Activated CD8-positive, alpha-beta T cell treated with anti-CD3 and anti-CD28 coated beads, Interleukin-2, amount 10 ng/mL, durations not matched to agents 7 days and 5 days (primary cell): ENCODE results near the gene PLPPR4. TPM values are rescaled to one million over a fixed set of nuclear protein-coding genes. Genes with fewer than 3 reads are reported as not detected.

Source experiments
- ATAC-seq: fragments of 150-1000 bp; cut with Tn5 transposase; one replicate; pipeline ENCODE4 v1.10.0; 2021; ENCODE audit warnings: moderate library complexity
- CTCF ChIA-PET: fragments of 350-600 bp; sonication (Branson Sonifier 250); formaldehyde crosslinking; loops from one replicate; lab custom pipeline; 2021; ENCODE audit warnings: antibody characterized with exemption; lab: Charles Lee
- POLR2A ChIA-PET: fragments of 350-600 bp; sonication (Branson Sonifier 250); formaldehyde crosslinking; loops from one replicate; lab custom pipeline; 2021; ENCODE audit warnings: antibody characterized with exemption; lab: Charles Lee
- DNase-seq: peaks from one replicate; pipeline ENCODE4 v3.0.0-alpha.2; 2020
- H3K27ac Mint-ChIP-seq: one replicate; pipeline ENCODE4 v1.8.0; 2021; ENCODE audit warnings: mild to moderate bottlenecking, mixed read lengths
- H3K27me3 Mint-ChIP-seq: one replicate; pipeline ENCODE4 v1.8.0; 2021; ENCODE audit warnings: low read depth, mixed read lengths
- H3K36me3 Mint-ChIP-seq: one replicate; pipeline ENCODE4 v1.8.0; 2021; ENCODE audit warnings: low read depth, mixed read lengths
- H3K4me1 Mint-ChIP-seq: one replicate; pipeline ENCODE4 v1.8.0; 2021; ENCODE audit warnings: low read depth, mixed read lengths
- H3K4me3 Mint-ChIP-seq: one replicate; pipeline ENCODE4 v1.8.0; 2021; ENCODE audit warnings: mild to moderate bottlenecking, mixed read lengths
- H3K9me3 Mint-ChIP-seq: one replicate; pipeline ENCODE4 v1.8.0; 2022; ENCODE audit warnings: mixed read lengths; ENCODE audit not compliant: insufficient read depth
- total RNA-seq, 2 experiments: library from RNA; stranded (reverse); gene quantifications; one replicate each; pipeline ENCODE4 v1.2.3, GENCODE V29; 2021

The PLPPR4 gene
- total RNA-seq, 2 experiments from 2014 or later, result not detected

- DNase-seq, result no peak
- ATAC-seq, result no peak
- no peaks in the 10 kb centered on the region for H3K9me3 Mint-ChIP-seq
- H3K27me3 Mint-ChIP-seq, result no peaks in the 10 kb centered on the region
- POLR2A ChIA-PET, result no interaction called here
- no peak overlapping the region for H3K27ac Mint-ChIP-seq
- no peak overlapping the region for H3K4me3 Mint-ChIP-seq
- CTCF ChIA-PET, result no interaction called here
- no peaks in the 10 kb centered on the region for H3K4me1 Mint-ChIP-seq
- H3K36me3 Mint-ChIP-seq, result no peaks in the 10 kb centered on the region
These were observed 51.0 kb downstream of the PLPPR4 start for GRCh38 chr1:99315305-99315704.

DNA sequence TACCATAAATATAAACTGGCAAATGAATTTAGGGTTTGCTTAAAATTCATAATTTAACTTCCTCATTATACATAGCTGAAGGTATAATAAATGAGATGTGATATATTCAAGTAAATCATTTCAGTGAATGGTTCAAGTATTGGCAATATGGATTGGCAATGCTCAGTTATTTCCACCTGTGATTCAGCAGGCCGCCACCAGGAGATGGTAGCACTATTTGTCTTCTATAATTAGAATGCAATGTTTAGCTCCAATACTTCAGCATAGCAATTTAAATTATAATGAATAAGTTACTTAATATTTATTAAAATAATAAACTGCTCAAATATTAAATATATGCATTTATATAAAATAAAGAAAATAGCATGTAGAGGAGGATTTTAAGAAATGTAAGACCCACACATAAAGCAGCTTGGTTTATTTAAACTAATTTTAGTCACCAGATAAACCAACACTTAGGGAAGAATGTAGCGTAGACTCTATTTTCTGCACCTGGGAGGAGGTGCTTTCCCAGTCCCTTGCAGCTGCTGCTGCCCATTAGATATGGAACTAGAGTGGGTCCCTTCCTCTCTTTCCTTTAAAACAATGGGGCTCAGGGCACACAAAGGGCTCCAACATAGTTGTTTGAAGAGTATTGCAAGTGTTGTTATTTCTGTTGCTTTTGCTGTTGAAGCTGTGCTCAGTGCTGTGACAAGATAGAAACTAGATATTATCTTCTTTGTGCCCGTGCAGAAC, 62.1 kb downstream of the PLPPR4 start:
- no peak for ATAC-seq
- H3K4me1 Mint-ChIP-seq, result no peaks in the 10 kb centered on the region
- no peaks in the 10 kb centered on the region for H3K9me3 Mint-ChIP-seq
- H3K36me3 Mint-ChIP-seq, result no peaks in the 10 kb centered on the region
- DNase-seq, result no peak
- POLR2A ChIA-PET, result no interaction called here
- H3K27ac Mint-ChIP-seq, result no peak overlapping the region
- no peak overlapping the region for H3K4me3 Mint-ChIP-seq
- no peaks in the 10 kb centered on the region for H3K27me3 Mint-ChIP-seq
- CTCF ChIA-PET, result no interaction called here

GRCh38 chr1:99327357-99327756, 63.1 kb downstream of the PLPPR4 start:
- Mint-ChIP-seq H3K4me3 (no peak overlapping the region), H3K27me3 (no peaks in the 10 kb centered on the region), H3K36me3 (no peaks in the 10 kb centered on the region), H3K27ac (no peak overlapping the region), H3K9me3 (no peaks in the 10 kb centered on the region), H3K4me1 (no peaks in the 10 kb centered on the region)
- ATAC-seq (no peak), DNase-seq (no peak)
- CTCF ChIA-PET, result no interaction called here
- POLR2A ChIA-PET, result no interaction called here

DNA sequence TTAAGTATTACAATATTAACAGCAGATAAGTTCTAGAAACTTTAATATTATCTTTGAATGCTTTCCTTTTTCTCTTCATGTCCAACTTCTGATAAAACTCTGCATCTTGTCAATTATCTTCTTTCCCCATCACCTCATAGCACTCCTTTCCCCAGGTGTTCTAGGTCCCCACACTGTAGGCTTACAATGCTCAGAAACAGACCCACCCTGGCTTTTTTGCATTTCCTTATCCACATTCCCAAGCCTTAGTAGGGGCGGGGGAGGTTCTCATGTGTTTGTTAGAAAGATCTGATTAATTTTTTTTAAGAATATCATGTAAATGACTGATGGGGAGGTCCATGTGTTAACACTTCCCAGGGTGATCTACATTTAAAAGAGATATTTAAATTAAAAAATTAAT, 63.9 kb downstream of the PLPPR4 start:
- no peak for DNase-seq
- Mint-ChIP-seq H3K27me3 (no peaks in the 10 kb centered on the region), H3K4me1 (no peaks in the 10 kb centered on the region), H3K27ac (no peak overlapping the region), H3K36me3 (no peaks in the 10 kb centered on the region), H3K4me3 (no peak overlapping the region), H3K9me3 (no peaks in the 10 kb centered on the region)
- no peak for ATAC-seq
- CTCF ChIA-PET, result no interaction called here
- POLR2A ChIA-PET, result no interaction called here

GRCh38 chr1:99331083-99331482, 66.8 kb downstream of the PLPPR4 start:
- H3K4me1 Mint-ChIP-seq, result no peaks in the 10 kb centered on the region
- CTCF ChIA-PET, result no interaction called here
- H3K27me3 Mint-ChIP-seq, result no peaks in the 10 kb centered on the region
- POLR2A ChIA-PET, result no interaction called here
- ATAC-seq, result no peak
- no peaks in the 10 kb centered on the region for H3K36me3 Mint-ChIP-seq
- H3K27ac Mint-ChIP-seq, result no peak overlapping the region
- DNase-seq, result no peak
- H3K9me3 Mint-ChIP-seq, result no peaks in the 10 kb centered on the region
- H3K4me3 Mint-ChIP-seq, result no peak overlapping the region

DNA sequence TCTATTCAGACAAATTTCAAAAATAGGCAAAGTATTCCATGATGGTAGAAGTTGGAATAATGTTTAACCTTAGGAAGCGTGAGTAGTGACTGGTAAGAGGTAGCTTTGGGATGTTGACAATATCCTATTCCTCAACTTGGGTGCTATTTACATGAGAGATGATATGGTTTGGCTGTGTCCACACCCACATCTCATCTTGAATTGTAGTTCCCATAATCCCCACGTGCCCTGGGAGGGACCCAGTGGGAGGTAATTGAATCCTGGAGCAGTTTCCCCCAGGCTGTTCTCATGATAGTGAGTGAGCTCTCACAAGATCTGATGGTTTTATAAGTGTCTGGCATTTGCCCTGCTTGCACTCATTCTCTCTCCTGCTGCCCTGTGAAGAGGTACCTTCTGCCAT, 67.3 kb downstream of the PLPPR4 start:
- Mint-ChIP-seq H3K4me3 (no peak overlapping the region), H3K9me3 (no peaks in the 10 kb centered on the region), H3K4me1 (no peaks in the 10 kb centered on the region), H3K27ac (no peak overlapping the region), H3K27me3 (no peaks in the 10 kb centered on the region), H3K36me3 (no peaks in the 10 kb centered on the region)
- ATAC-seq, result no peak
- CTCF ChIA-PET, result no interaction called here
- no peak for DNase-seq
- POLR2A ChIA-PET, result no interaction called here

DNA sequence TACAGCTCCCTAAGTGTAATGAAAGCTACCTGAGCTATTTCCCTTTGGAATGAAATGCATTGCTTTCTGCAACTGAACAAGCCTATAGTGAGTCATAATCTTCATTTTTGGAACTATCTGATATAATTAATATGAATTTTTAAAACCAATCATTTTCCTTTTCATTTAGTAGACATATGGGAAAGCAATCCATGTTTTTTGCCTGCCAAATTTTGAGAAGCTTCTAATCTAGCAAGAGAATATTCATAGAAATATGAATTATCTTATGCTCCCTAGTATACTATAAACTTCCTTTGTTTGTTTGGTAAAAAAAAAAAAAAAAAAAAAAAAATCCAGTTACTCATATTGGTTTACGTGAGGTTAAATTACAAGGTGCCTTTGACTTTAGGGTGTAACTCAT, 68.3 kb downstream of the PLPPR4 start:
- H3K9me3 Mint-ChIP-seq, result no peaks in the 10 kb centered on the region
- DNase-seq (no peak), ATAC-seq (no peak)
- no peak overlapping the region for H3K27ac Mint-ChIP-seq
- POLR2A ChIA-PET, result no interaction called here
- H3K4me3 Mint-ChIP-seq, result no peak overlapping the region
- CTCF ChIA-PET, result no interaction called here
- no peaks in the 10 kb centered on the region for H3K4me1 Mint-ChIP-seq
- H3K27me3 Mint-ChIP-seq, result no peaks in the 10 kb centered on the region
- no peaks in the 10 kb centered on the region for H3K36me3 Mint-ChIP-seq

- Mint-ChIP-seq H3K9me3 (no peaks in the 10 kb centered on the region), H3K4me3 (no peak overlapping the region), H3K4me1 (no peaks in the 10 kb centered on the region), H3K36me3 (no peaks in the 10 kb centered on the region), H3K27ac (no peak overlapping the region), H3K27me3 (no peaks in the 10 kb centered on the region)
- POLR2A ChIA-PET, result no interaction called here
- ATAC-seq (no peak), DNase-seq (no peak)
- CTCF ChIA-PET, result no interaction called here
These were observed 70.7 kb downstream of the PLPPR4 start for GRCh38 chr1:99334991-99335390.

DNA sequence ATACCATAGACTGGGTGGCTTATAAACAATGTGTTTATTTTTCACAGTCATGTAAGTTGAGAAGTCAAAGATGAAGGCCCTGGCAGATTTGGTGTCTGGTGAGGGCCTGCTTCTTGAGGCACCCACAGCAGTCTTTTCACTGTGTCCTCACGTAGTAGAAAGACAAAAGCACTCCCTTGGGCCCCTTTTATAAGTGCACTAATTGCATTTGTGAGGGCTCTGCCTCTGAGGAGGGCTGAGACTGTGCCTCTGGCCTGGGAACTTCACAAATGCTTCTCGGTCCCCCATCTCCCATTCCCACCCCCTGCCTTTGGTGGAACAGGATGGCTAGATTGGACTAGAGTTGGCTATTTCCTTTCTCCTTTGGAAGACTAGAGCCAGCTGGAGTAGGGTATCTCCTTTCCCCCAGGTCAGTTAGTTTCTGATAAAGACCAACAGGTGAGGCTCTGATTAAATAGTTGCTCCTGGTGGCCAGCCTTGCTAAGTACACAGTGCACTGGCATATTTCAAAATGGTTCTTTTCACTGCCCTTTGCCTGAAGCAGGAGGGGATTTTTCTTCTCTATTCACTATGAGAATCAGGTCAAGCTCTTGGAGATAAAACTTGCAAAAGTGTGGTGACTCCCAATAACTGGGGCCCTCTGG, 82.9 kb downstream of the PLPPR4 start:
- no peaks in the 10 kb centered on the region for H3K9me3 Mint-ChIP-seq
- ChIA-PET CTCF (no interaction called here), POLR2A (no interaction called here)
- ATAC-seq, result no peak
- H3K4me3 Mint-ChIP-seq, result no peak overlapping the region
- H3K27me3 Mint-ChIP-seq, result no peaks in the 10 kb centered on the region
- DNase-seq, result no peak
- no peaks in the 10 kb centered on the region for H3K36me3 Mint-ChIP-seq
- H3K4me1 Mint-ChIP-seq, result no peaks in the 10 kb centered on the region
- no peak overlapping the region for H3K27ac Mint-ChIP-seq

DNA sequence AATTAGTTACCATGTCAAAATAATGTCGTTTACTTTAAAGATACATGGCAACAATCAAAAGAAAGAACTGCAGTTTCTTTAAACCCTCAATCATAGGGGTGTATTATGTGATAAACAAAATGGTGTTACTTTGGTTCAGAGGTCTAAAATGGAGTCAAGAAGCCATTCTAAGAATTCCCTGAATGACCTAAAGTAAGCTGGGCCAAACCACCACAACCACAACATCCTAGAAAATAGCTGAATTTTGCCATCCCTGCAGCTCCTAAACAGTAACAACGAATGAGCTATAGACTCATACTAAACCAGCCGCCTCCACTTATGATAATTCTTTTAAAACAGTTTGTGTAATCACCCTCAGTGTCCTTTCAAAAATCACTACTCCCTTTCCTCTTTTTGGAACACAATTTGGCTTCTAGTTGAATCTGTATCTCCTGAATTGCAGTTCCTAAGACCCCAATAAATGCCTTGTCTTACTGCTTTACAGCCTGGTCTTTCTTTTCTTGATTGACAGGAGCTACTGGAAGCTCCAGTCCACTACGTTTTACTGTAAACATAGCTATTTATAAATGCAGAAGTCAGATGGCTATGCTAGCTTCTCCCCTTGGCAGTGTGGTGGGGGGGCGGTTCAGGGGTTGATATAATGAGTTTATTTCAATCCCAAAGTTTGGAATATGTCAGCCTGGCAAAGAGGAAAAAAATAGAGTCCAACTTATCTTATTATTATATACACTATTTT, 84.3 kb downstream of the PLPPR4 start:
- H3K4me1 Mint-ChIP-seq, result no peaks in the 10 kb centered on the region
- no peak overlapping the region for H3K27ac Mint-ChIP-seq
- H3K4me3 Mint-ChIP-seq, result no peak overlapping the region
- ATAC-seq (no peak), DNase-seq (no peak)
- no peaks in the 10 kb centered on the region for H3K27me3 Mint-ChIP-seq
- ChIA-PET CTCF (no interaction called here), POLR2A (no interaction called here)
- H3K36me3 Mint-ChIP-seq, result no peaks in the 10 kb centered on the region
- no peaks in the 10 kb centered on the region for H3K9me3 Mint-ChIP-seq

GRCh38 chr1:99352821-99353220, 88.5 kb downstream of the PLPPR4 start:
- Mint-ChIP-seq H3K27ac (no peak overlapping the region), H3K4me1 (no peaks in the 10 kb centered on the region)
- DNase-seq, result no peak

GRCh38 chr1:99358770-99359169, 94.5 kb downstream of the PLPPR4 start:
- no peak overlapping the region for H3K27ac Mint-ChIP-seq
- H3K4me3 Mint-ChIP-seq, result no peak overlapping the region
- no peak for ATAC-seq
- H3K9me3 Mint-ChIP-seq, result no peaks in the 10 kb centered on the region
- ChIA-PET CTCF (no interaction called here), POLR2A (no interaction called here)
- H3K4me1 Mint-ChIP-seq, result no peaks in the 10 kb centered on the region
- no peaks in the 10 kb centered on the region for H3K36me3 Mint-ChIP-seq
- DNase-seq, result no peak
- H3K27me3 Mint-ChIP-seq, result no peaks in the 10 kb centered on the region

More at GRCh38 chr1:99352821-99353220, 88.5 kb downstream of the PLPPR4 start:
- ChIA-PET CTCF (no interaction called here), POLR2A (no interaction called here)
- no peak for ATAC-seq
- no peaks in the 10 kb centered on the region for H3K9me3 Mint-ChIP-seq
- H3K27me3 Mint-ChIP-seq, result no peaks in the 10 kb centered on the region
- no peaks in the 10 kb centered on the region for H3K36me3 Mint-ChIP-seq
- no peak overlapping the region for H3K4me3 Mint-ChIP-seq
